Kidney tubule cell (primary cell): Measurements from ENCODE around the gene TTYH1.
A peak's percentile ranks its signal among the peaks of the same experiment; 100 is the strongest.
"Not testable (repeated sequence)": the region's sequence is repeated elsewhere in the genome, so short reads cannot be mapped to it uniquely, and the experiment has no call there.

Source experiments
- DNase-seq: peaks from one replicate; pipeline ENCODE4 v3.0.0-alpha.2; 2018; ENCODE audit warnings: low spot score

TTYH1 gene

GRCh38 chr19:54415208-54415900 lies at the start of gene TTYH1:
Gene TTYH1, plus strand, starts transcription at chr19:54415464. Its CDS starts 89 bp downstream, at chr19:54415553.
- no peak for DNase-seq

- not testable (repeated sequence) for DNase-seq
These were observed 49.5 kb upstream of the TTYH1 start for GRCh38 chr19:54365798-54366197.

- DNase-seq, result no peak
These were observed 48.5 kb upstream of the TTYH1 start for GRCh38 chr19:54366811-54367210.

- no peak for DNase-seq
These were observed 46.1 kb upstream of the TTYH1 start for GRCh38 chr19:54369082-54369687.

GRCh38 chr19:54369688-54370433 lies 45.4 kb upstream of the TTYH1 start:
- not testable (repeated sequence) for DNase-seq

GRCh38 chr19:54370434-54370796 lies 44.8 kb upstream of the TTYH1 start:
- DNase-seq, result not testable (repeated sequence)

GRCh38 chr19:54371453-54371852 lies 43.8 kb upstream of the TTYH1 start:
- DNase-seq, result not testable (repeated sequence)

GRCh38 chr19:54373781-54374631 lies 41.3 kb upstream of the TTYH1 start:
- no peak for DNase-seq

- not testable (repeated sequence) for DNase-seq
These were observed 39.9 kb upstream of the TTYH1 start for GRCh38 chr19:54375181-54375938.

GRCh38 chr19:54376610-54377285 lies 38.5 kb upstream of the TTYH1 start:
- DNase-seq, result no peak

GRCh38 chr19:54379187-54379678 lies 36.0 kb upstream of the TTYH1 start:
- DNase-seq, result no peak

- no peak for DNase-seq
These were observed 34.4 kb upstream of the TTYH1 start for GRCh38 chr19:54380897-54381296.

- DNase-seq, result not testable (repeated sequence)
These were observed 33.2 kb upstream of the TTYH1 start for GRCh38 chr19:54382041-54382440.

GRCh38 chr19:54383330-54383729 lies 31.9 kb upstream of the TTYH1 start:
- no peak for DNase-seq

- DNase-seq, result peak; percentile 3
These were observed 27.1 kb upstream of the TTYH1 start for GRCh38 chr19:54387991-54388801.

GRCh38 chr19:54388802-54389139 lies 26.5 kb upstream of the TTYH1 start:
- DNase-seq, result no peak

- DNase-seq, result no peak
These were observed 25.7 kb upstream of the TTYH1 start for GRCh38 chr19:54389553-54389952.

GRCh38 chr19:54390942-54391577 lies 24.2 kb upstream of the TTYH1 start:
- peak; percentile 46 for DNase-seq

- no peak for DNase-seq
These were observed 23.6 kb upstream of the TTYH1 start for GRCh38 chr19:54391589-54392061.
